ENCODE measurements around the gene TLE5. TPM values are rescaled to one million over a fixed set of nuclear protein-coding genes. Genes with fewer than 3 reads are reported as not detected.

TLE5 gene
- 197 TPM for total RNA-seq (2013)
- polyA plus RNA-seq (100 to 1,000 TPM in 1 of 3 donors, 10 to 100 TPM in 2; 27.5 to 309 (median 34.4) TPM), polyA minus RNA-seq (168 and 300 TPM in 2 replicates), total RNA-seq (11.0 to 133 (median 77.9) reads per million in 11 experiments)

GRCh38 chr19:3062165-3063105, at the start of gene TLE5:
TSS of gene TLE5 (minus strand) at chr19:3062495. CDS start at chr19:3062200, 295 bp downstream.
- intact Hi-C loops (cut with micrococcal nuclease), result no loop called here
- peak within 1 kb of the TSS; percentile 73 to 78 for H3K27ac ChIP-seq (ENCODE audit: low read depth in 1 of 2, low read length in 2 of 2)
- H3K79me2 ChIP-seq (ENCODE audit: insufficient read depth, low read length), result peaks cover 45% of the 10 kb centered on the region
- peak within 1 kb of the TSS; percentile 86 for H3K4me2 ChIP-seq (replicated peaks; ENCODE audit: extremely low read depth, low read length, poor library complexity, severe bottlenecking)
- TF ChIP-seq CTCF (IDR thresholded peaks at IDR 0.05), result no peak
- peaks cover 35% of the 10 kb centered on the region for H4K20me1 ChIP-seq (ENCODE audit: insufficient read depth, low read length)
- H3K9me3 Mint-ChIP-seq, result no peaks in the 10 kb centered on the region
- H3K27ac Mint-ChIP-seq, result peak within 1 kb of the TSS; percentile 66 to 88 (median 83)
- peaks cover 6 to 11% (median 6%) of the 10 kb centered on the region in 3 donors for H3K27me3 Mint-ChIP-seq (ENCODE audit: low read depth in 3 of 3)
- H3K36me3 ChIP-seq (replicated peaks in 1 of 2; ENCODE audit: control insufficient read depth in 1 of 2, insufficient read depth in 2 of 2, low read length in 2 of 2), result peaks cover 24 to 26% of the 10 kb centered on the region in 2 donors
- peak within 1 kb of the TSS; percentile 82 to 88 for H3K4me3 Mint-ChIP-seq
- peak within 1 kb of the TSS; percentile 87 to 90 (median 87) for H3K4me3 ChIP-seq (replicated peaks in 1 of 3; ENCODE audit: low read depth in 2 of 3, low read length in 3 of 3)
- H3K4me1 ChIP-seq (ENCODE audit: control insufficient read depth in 1 of 2, insufficient read depth in 2 of 2, low read length in 2 of 2), result peaks cover 22 to 31% of the 10 kb centered on the region in 2 donors
- H2AFZ ChIP-seq (ENCODE audit: insufficient read depth, low read depth, low read length, poor library complexity, severe bottlenecking), result peak within 1 kb of the TSS; percentile 83
- peaks cover 21 to 26% of the 10 kb centered on the region in 2 donors for H3K36me3 Mint-ChIP-seq
- DNase-seq, result peak in 2 of 3 donors; percentile 37 to 50
- H3K4me1 Mint-ChIP-seq, result peaks cover 21% of the 10 kb centered on the region
- H3K9ac ChIP-seq (ENCODE audit: insufficient read depth, low read length, poor library complexity, severe bottlenecking), result peak within 1 kb of the TSS; percentile 70
- WGBS (ENCODE audit: insufficient coverage), result 1% methylated on average over 76 of the region's 111 CpGs
- H3K9me3 ChIP-seq (replicated peaks in 1 of 2; ENCODE audit: control insufficient read depth in 1 of 2, insufficient read depth in 1 of 2, low read length in 2 of 2), result no peaks in the 10 kb centered on the region
- H3K27me3 ChIP-seq (ENCODE audit: control insufficient read depth in 2 of 2, insufficient read depth in 2 of 2, low read length in 2 of 2), result no peaks in the 10 kb centered on the region

- Histone ChIP-seq H3K9me3 (replicated peaks in 1 of 2; ENCODE audit: control insufficient read depth in 1 of 2, insufficient read depth in 1 of 2, low read length in 2 of 2) (no peaks in the 10 kb centered on the region), H3K36me3 (replicated peaks in 1 of 2; ENCODE audit: control insufficient read depth in 1 of 2, insufficient read depth in 2 of 2, low read length in 2 of 2) (no peaks in the 10 kb centered on the region), H3K9ac (ENCODE audit: insufficient read depth, low read length, poor library complexity, severe bottlenecking) (no peak overlapping the region), H3K4me2 (replicated peaks; ENCODE audit: extremely low read depth, low read length, poor library complexity, severe bottlenecking) (no peak overlapping the region), H2AFZ (ENCODE audit: insufficient read depth, low read depth, low read length, poor library complexity, severe bottlenecking) (no peak overlapping the region), H3K27ac (ENCODE audit: low read depth in 1 of 2, low read length in 2 of 2) (no peak overlapping the region), H3K4me3 (replicated peaks in 1 of 3; ENCODE audit: low read depth in 2 of 3, low read length in 3 of 3) (no peak overlapping the region), H3K27me3 (ENCODE audit: control insufficient read depth in 2 of 2, insufficient read depth in 2 of 2, low read length in 2 of 2) (no peaks in the 10 kb centered on the region), H3K4me1 (ENCODE audit: control insufficient read depth in 1 of 2, insufficient read depth in 2 of 2, low read length in 2 of 2) (no peaks in the 10 kb centered on the region), H3K79me2 (ENCODE audit: insufficient read depth, low read length) (no peaks in the 10 kb centered on the region), H4K20me1 (ENCODE audit: insufficient read depth, low read length) (peaks cover 15% of the 10 kb centered on the region)
- 95% methylated on average over 17 of the region's 17 CpGs for whole genome bisulfite sequencing (ENCODE audit: insufficient coverage)
- H3K4me3 Mint-ChIP-seq, result no peak overlapping the region
- peaks cover 0 to 6% (median 0%) of the 10 kb centered on the region in 7 donors for H3K9me3 Mint-ChIP-seq
- DNase-seq, result no peak
- intact Hi-C loops (cut with micrococcal nuclease), result no loop called here
- peak overlapping the region in 1 of 7 donors; percentile 60 for H3K27ac Mint-ChIP-seq
- no peaks in the 10 kb centered on the region for H3K36me3 Mint-ChIP-seq
- no peak for TF ChIP-seq CTCF (IDR thresholded peaks at IDR 0.05)
- H3K4me1 Mint-ChIP-seq, result peaks cover 2% of the 10 kb centered on the region
- H3K27me3 Mint-ChIP-seq (ENCODE audit: low read depth in 3 of 3), result peaks cover 1 to 13% (median 3%) of the 10 kb centered on the region in 3 donors
Observed at GRCh38 chr19:3111586-3112247, 49.4 kb upstream of the TLE5 start.
